Measurements from ENCODE around the gene ADAP1. TPM values are rescaled to one million over a fixed set of nuclear protein-coding genes. Genes with fewer than 3 reads are reported as not detected.
"Not testable (repeated sequence)": the region's sequence is repeated elsewhere in the genome, so short reads cannot be mapped to it uniquely, and the experiment has no call there.

The ADAP1 gene
- total RNA-seq, 1 experiment from 2014 or later = 34.0 TPM

- H3K4me3 ChIP-seq (replicated peaks in 1 of 2; ENCODE audit: low read depth in 1 of 2, low read length in 2 of 2); intact Hi-C loops (cut with micrococcal nuclease); H3K9me2 ChIP-seq (ENCODE audit: insufficient read depth); H2AFZ ChIP-seq (ENCODE audit: low read depth, low read length, poor library complexity, severe bottlenecking); RAD21 ChIA-PET (ENCODE audit: low non-redundant PET in 1 of 2, low total read pairs in 2 of 2, uncharacterized antibody in 2 of 2, unreplicated experiment in 2 of 2); H3K4me2 ChIP-seq (ENCODE audit: low read length); CTCF ChIA-PET; H3K27ac ChIP-seq (ENCODE audit: low read depth, low read length); H3K4me1 ChIP-seq (ENCODE audit: control insufficient read depth in 1 of 2, insufficient read depth in 2 of 2, low read length in 2 of 2); BruUV-seq (replicated peaks); POLR2A ChIA-PET; H3K9ac ChIP-seq (ENCODE audit: low read length); DNase-seq (ENCODE audit: low read depth, low spot score); H4K20me1 ChIP-seq (ENCODE audit: insufficient read depth); H3K79me2 ChIP-seq (ENCODE audit: insufficient read depth, low read length); H3K9me3 ChIP-seq (ENCODE audit: control insufficient read depth in 1 of 2, insufficient read depth in 1 of 2, low read depth in 1 of 2, low read length in 2 of 2); H3K36me3 ChIP-seq (ENCODE audit: control insufficient read depth in 1 of 2, insufficient read depth in 2 of 2, low read length in 2 of 2); H3K27me3 ChIP-seq (ENCODE audit: insufficient read depth, low read length): not testable (repeated sequence)
- ATAC-seq = peak; percentile 62; the same call in 1 of the 2 replicates
Observed at GRCh38 chr7:1001069-1001770, 46.7 kb upstream of the ADAP1 start.

GRCh38 chr7:999941-1000935 is 45.8 kb upstream of the ADAP1 start:
- no peaks in the 10 kb centered on the region for H3K4me1 ChIP-seq (ENCODE audit: control insufficient read depth in 1 of 2, insufficient read depth in 2 of 2, low read length in 2 of 2)
- H3K4me3 ChIP-seq (replicated peaks in 1 of 2; ENCODE audit: low read depth in 1 of 2, low read length in 2 of 2) = no peak overlapping the region
- H3K9me2 ChIP-seq (ENCODE audit: insufficient read depth) = no peaks in the 10 kb centered on the region
- no peaks in the 10 kb centered on the region for H4K20me1 ChIP-seq (ENCODE audit: insufficient read depth)
- CTCF ChIA-PET = no interaction called here
- no peak overlapping the region for H3K27ac ChIP-seq (ENCODE audit: low read depth, low read length)
- no peak overlapping the region for H3K4me2 ChIP-seq (ENCODE audit: low read length)
- H3K79me2 ChIP-seq (ENCODE audit: insufficient read depth, low read length) = no peaks in the 10 kb centered on the region
- DNase-seq (ENCODE audit: low read depth, low spot score) (no peak), ATAC-seq (no peak; the same call in 1 of the 2 replicates)
- POLR2A ChIA-PET = no interaction called here
- no peak overlapping the region for H3K9ac ChIP-seq (ENCODE audit: low read length)
- RAD21 ChIA-PET (ENCODE audit: low non-redundant PET in 1 of 2, low total read pairs in 2 of 2, uncharacterized antibody in 2 of 2, unreplicated experiment in 2 of 2) = no interaction called here
- H3K36me3 ChIP-seq (ENCODE audit: control insufficient read depth in 1 of 2, insufficient read depth in 2 of 2, low read length in 2 of 2) = no peaks in the 10 kb centered on the region; a peak in 1 of 4 replicates
- BruUV-seq (replicated peaks) = no TSS peak
- H3K9me3 ChIP-seq (ENCODE audit: control insufficient read depth in 1 of 2, insufficient read depth in 1 of 2, low read depth in 1 of 2, low read length in 2 of 2) = no peaks in the 10 kb centered on the region
- no peak overlapping the region for H2AFZ ChIP-seq (ENCODE audit: low read depth, low read length, poor library complexity, severe bottlenecking)
- intact Hi-C loops (cut with micrococcal nuclease) = no loop called here
- H3K27me3 ChIP-seq (ENCODE audit: insufficient read depth, low read length) = no peaks in the 10 kb centered on the region
- TF ChIP-seq ZNF274 (IDR thresholded peaks at IDR 0.05; ENCODE audit: low read depth, low read length) (no peak), CTCF (IDR thresholded peaks at IDR 0.05 in 2 of 3, conservative IDR thresholded peaks at IDR 0.05 in 1 of 3; ENCODE audit: borderline replicate concordance in 1 of 3, insufficient read depth in 1 of 3, low read depth in 2 of 3, low read length in 2 of 3) (no peak), YY1 (IDR thresholded peaks at IDR 0.05; ENCODE audit: extremely low read depth, insufficient replicate concordance, low read depth, low read length) (no peak), RAD21 (IDR thresholded peaks at IDR 0.05; ENCODE audit: low read depth) (no peak), FOSL1 (IDR thresholded peaks at IDR 0.05; ENCODE audit: low read depth) (no peak), CEBPB (IDR thresholded peaks at IDR 0.05; ENCODE audit: low read depth) (no peak), TCF7L2 (IDR thresholded peaks at IDR 0.05; ENCODE audit: borderline replicate concordance, extremely low read depth, insufficient read depth, insufficient read length) (no peak), ELF1 (IDR thresholded peaks at IDR 0.05; ENCODE audit: borderline replicate concordance, low read depth) (no peak), EGR1 (IDR thresholded peaks at IDR 0.05; ENCODE audit: low read depth) (no peak), CBX3 (IDR thresholded peaks at IDR 0.05; ENCODE audit: low read depth) (no peak), EZH2phosphoT487 (IDR thresholded peaks at IDR 0.05; ENCODE audit: borderline replicate concordance) (no peak), POLR2A (IDR thresholded peaks at IDR 0.05; ENCODE audit: borderline replicate concordance, extremely low read depth, insufficient read depth, insufficient read length) (no peak), SIN3A (IDR thresholded peaks at IDR 0.05; ENCODE audit: low read depth) (no peak), EZH2 (IDR thresholded peaks at IDR 0.05) (no peak), SRF (IDR thresholded peaks at IDR 0.05; ENCODE audit: low read depth) (no peak)
